SK-N-SH (cell line): Measurements from ENCODE around the gene GPR22. TPM values are rescaled to one million over a fixed set of nuclear protein-coding genes. Genes with fewer than 3 reads are reported as not detected.

Experiments used
- CTCF ChIA-PET: fragments of 300-600, 350-600 bp; formaldehyde crosslinking; extraction: SDS; loops from one replicate; lab custom pipeline; 2021; lab: Yijun Ruan, JAX
- POLR2A ChIA-PET: fragments of 350-600 bp; sonication (Branson Sonifier 250); formaldehyde crosslinking; extraction: SDS; loops from one replicate; lab custom pipeline; 2020; ENCODE audit warnings: antibody characterized with exemption, inconsistent platforms; lab: Yijun Ruan, JAX
- DNase-seq: peaks from one replicate; pipeline ENCODE4 v3.0.0; 2012
- H2AFZ ChIP-seq: fragments of 200-600 bp; sonication (generic); 2 replicates; pipeline ENCODE4 v1.8.1; 2016; ENCODE audit warnings: antibody characterized with exemption, mild to moderate bottlenecking, low read depth
- H3F3A ChIP-seq: fragments of 200-600 bp; sonication (generic); replicated peaks from 2 replicates; pipeline ENCODE3; 2016; ENCODE audit warnings: antibody characterized with exemption, mild to moderate bottlenecking; ENCODE audit not compliant: insufficient read depth
- H3K27ac ChIP-seq, 2 experiments: fragments of 200-500 bp in 1 of 2; fragments of 200-600 bp in 1 of 2; sonication (Bioruptor generic) in 1 of 2; sonication (generic), shearing (Covaris generic) in 1 of 2; 2 replicates each; pipeline versions ENCODE4 v1.5.1 to v1.6.1; 2014 to 2016; ENCODE audit warnings: low read depth in 2 of 2, inconsistent platforms in 1 of 2, low read length in 1 of 2, mild to moderate bottlenecking in 1 of 2, mixed read lengths in 1 of 2
- H3K27me3 ChIP-seq: fragments of 200-600 bp; sonication (generic), shearing (Covaris generic); 2 replicates; pipeline ENCODE4 v1.6.1; 2016; ENCODE audit warnings: mixed run types; ENCODE audit not compliant: insufficient read depth
- H3K36me3 ChIP-seq, 2 experiments: fragments of 200-500 bp in 1 of 2; fragments of 200-600 bp in 1 of 2; sonication (Bioruptor generic) in 1 of 2; sonication (generic) in 1 of 2; replicated peaks in 1 of 2; 2 replicates each; pipeline versions ENCODE3 to v1.5.1; 2014 to 2016; ENCODE audit warnings: low read length in 1 of 2, mild to moderate bottlenecking in 1 of 2; ENCODE audit not compliant: insufficient read depth in 2 of 2, control insufficient read depth in 1 of 2
- H3K4me1 ChIP-seq, 2 experiments: fragments of 200-500 bp in 1 of 2; fragments of 200-600 bp in 1 of 2; sonication (Bioruptor generic) in 1 of 2; sonication (generic), shearing (Covaris generic) in 1 of 2; 2 replicates each; pipeline versions ENCODE4 v1.5.1 to v1.6.1; 2014 to 2016; ENCODE audit warnings: low read depth in 1 of 2, low read length in 1 of 2, mixed run types in 1 of 2; ENCODE audit not compliant: insufficient read depth in 2 of 2, control insufficient read depth in 1 of 2
- H3K4me2 ChIP-seq: fragments of 200-600 bp; sonication (generic), shearing (Covaris generic); 2 replicates; pipeline ENCODE4 v1.6.1; 2017; ENCODE audit warnings: mixed run types
- H3K4me3 ChIP-seq, 2 experiments: fragments of 200-500 bp in 1 of 2; fragments of 200-600 bp in 1 of 2; sonication (Bioruptor generic) in 1 of 2; sonication (generic), shearing (Covaris generic) in 1 of 2; 2 replicates each; pipeline versions ENCODE4 v1.5.1 to v1.8.1; 2014 to 2016; ENCODE audit warnings: low read depth in 2 of 2, inconsistent platforms in 1 of 2, low read length in 1 of 2, mild to moderate bottlenecking in 1 of 2, mixed read lengths in 1 of 2, moderate library complexity in 1 of 2
- H3K79me2 ChIP-seq: fragments of 200-600 bp; sonication (generic); 2 replicates; pipeline ENCODE4 v1.8.1; 2017; ENCODE audit warnings: mild to moderate bottlenecking; ENCODE audit not compliant: insufficient read depth
- H3K9ac ChIP-seq: fragments of 200-600 bp; sonication (generic); 2 replicates; pipeline ENCODE4 v1.6.1; 2017; ENCODE audit warnings: mixed run types
- H3K9me2 ChIP-seq: fragments of 200-600 bp; sonication (generic); 2 replicates; pipeline ENCODE4 v1.6.1; 2017; ENCODE audit warnings: mixed run types
- H3K9me3 ChIP-seq: fragments of 200-600 bp; sonication (generic); 2 replicates; pipeline ENCODE4 v1.6.1; 2017; ENCODE audit warnings: mixed run types, mild to moderate bottlenecking, moderate library complexity
- H4K20me1 ChIP-seq: fragments of 200-600 bp; sonication (generic); 2 replicates; pipeline ENCODE4 v1.6.1; 2017; ENCODE audit warnings: mild to moderate bottlenecking, mixed run types; ENCODE audit not compliant: insufficient read depth
- CHD2 ChIP-seq: fragments of 150-350 bp; IDR thresholded peaks from 2 replicates; pipeline ENCODE4 v1.6.1; 2018; ENCODE audit warnings: low read length; ENCODE audit not compliant: partially characterized antibody
- ELF1 ChIP-seq: IDR thresholded peaks from 2 replicates; pipeline ENCODE4 v1.4.0; 2012
- EZH2phosphoT487 ChIP-seq: fragments of 200-600 bp; sonication (generic); IDR thresholded peaks from 2 replicates; pipeline ENCODE4 v1.6.1; 2017; ENCODE audit warnings: low read depth, mixed run types, mild to moderate bottlenecking, antibody characterized with exemption, moderate library complexity, borderline replicate concordance
- FOSL2 ChIP-seq: IDR thresholded peaks from 2 replicates; pipeline ENCODE4 v1.4.0; 2012; ENCODE audit warnings: low read depth, mild to moderate bottlenecking, moderate library complexity, borderline replicate concordance
- FOXJ3 ChIP-seq: sonication (generic); formaldehyde crosslinking; IDR thresholded peaks from 2 replicates; pipeline ENCODE4 v1.5.1; 2020; ENCODE audit warnings: mild to moderate bottlenecking, missing genetic modification reagents
- FOXM1 ChIP-seq: IDR thresholded peaks from 2 replicates; pipeline ENCODE4 v1.4.0; 2012; ENCODE audit warnings: low read depth, mild to moderate bottlenecking
- GABPA ChIP-seq: IDR thresholded peaks from 2 replicates; pipeline ENCODE4 v1.4.0; 2012; ENCODE audit warnings: low read depth, mild to moderate bottlenecking
- GATA2 ChIP-seq: sonication (generic); formaldehyde crosslinking; IDR thresholded peaks from 2 replicates; pipeline ENCODE4 v1.5.0; 2020; ENCODE audit warnings: mild to moderate bottlenecking, missing genetic modification reagents
- JUND ChIP-seq: IDR thresholded peaks from 2 replicates; pipeline ENCODE4 v1.4.0; 2012
- MEF2A ChIP-seq: IDR thresholded peaks from 2 replicates; pipeline ENCODE4 v1.4.0; 2012; ENCODE audit warnings: low read depth, borderline replicate concordance
- MXI1 ChIP-seq: IDR thresholded peaks from 2 replicates; pipeline ENCODE4 v1.6.1; 2012; ENCODE audit warnings: mild to moderate bottlenecking, low read depth, low read length, improper control_type of control experiment
- NFIC ChIP-seq: IDR thresholded peaks from 2 replicates; pipeline ENCODE4 v1.4.0; 2012; ENCODE audit warnings: borderline replicate concordance
- RAD21 ChIP-seq: IDR thresholded peaks from 2 replicates; pipeline ENCODE4 v1.6.1; 2012; ENCODE audit warnings: mild to moderate bottlenecking, low read length
- RXRA ChIP-seq: IDR thresholded peaks from 2 replicates; pipeline ENCODE4 v1.4.0; 2012; ENCODE audit warnings: low read depth, mild to moderate bottlenecking, borderline replicate concordance
- WGBS: methylation state at CpG from one replicate; pipeline ENCODE4 v1.1.6; 2017; ENCODE audit warnings: low lambda C conversion rate; 5-methylcytosine and 5-hydroxymethylcytosine counted together
- polyA plus RNA-seq, 3 experiments: library from polyadenylated mRNA; depleted of rRNA; stranded (reverse); fragments of >200 nt; gene quantifications; 2 replicates each; pipeline ENCODE4 v1.2.3, GENCODE V29; 2012
- TF ChIP-seq, protein P1 (sequence below): fragments of 150-350 bp; IDR thresholded peaks from 2 replicates; pipeline ENCODE4 v1.6.1; 2016; ENCODE audit warnings: mild to moderate bottlenecking, low read depth, low read length
- TF ChIP-seq, protein P2 (sequence below): IDR thresholded peaks from 2 replicates; pipeline ENCODE4 v1.4.0; 2012; ENCODE audit warnings: low read depth, borderline replicate concordance
- TF ChIP-seq, protein P3 (sequence below): fragments of 150-350 bp; IDR thresholded peaks from 2 replicates; pipeline ENCODE4 v1.6.1; 2017; ENCODE audit warnings: antibody characterized with exemption, low read length, low read depth, borderline replicate concordance
- TF ChIP-seq, protein P4 (sequence below): IDR thresholded peaks from 2 replicates; pipeline ENCODE4 v1.4.0; 2012; ENCODE audit warnings: low read depth

The GPR22 gene
- polyA plus RNA-seq, 1 of the 3 experiments (the other 2 are of a cell fraction) = 0.03 TPM

DNA sequence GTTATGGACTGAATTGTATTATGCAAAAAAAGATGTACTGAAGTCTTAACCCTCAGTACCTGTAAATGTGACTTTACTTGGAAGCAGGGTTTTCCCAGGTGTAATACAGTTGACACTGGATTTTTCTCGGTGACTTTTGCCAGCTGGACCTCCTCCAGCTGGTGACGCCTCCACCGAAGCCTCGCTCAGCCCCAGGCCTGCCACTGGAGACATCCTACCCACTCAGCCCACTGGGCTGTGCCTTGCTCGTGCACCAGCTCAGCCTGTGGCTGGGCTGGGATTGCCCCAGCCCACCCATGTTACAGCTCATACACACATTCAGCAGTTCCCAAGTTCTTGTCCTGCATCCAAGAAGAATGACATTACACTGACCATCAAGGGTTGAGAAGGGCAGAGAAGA is 42.4 kb upstream of the GPR22 start (continued):
- TF ChIP-seq, protein P1, sequence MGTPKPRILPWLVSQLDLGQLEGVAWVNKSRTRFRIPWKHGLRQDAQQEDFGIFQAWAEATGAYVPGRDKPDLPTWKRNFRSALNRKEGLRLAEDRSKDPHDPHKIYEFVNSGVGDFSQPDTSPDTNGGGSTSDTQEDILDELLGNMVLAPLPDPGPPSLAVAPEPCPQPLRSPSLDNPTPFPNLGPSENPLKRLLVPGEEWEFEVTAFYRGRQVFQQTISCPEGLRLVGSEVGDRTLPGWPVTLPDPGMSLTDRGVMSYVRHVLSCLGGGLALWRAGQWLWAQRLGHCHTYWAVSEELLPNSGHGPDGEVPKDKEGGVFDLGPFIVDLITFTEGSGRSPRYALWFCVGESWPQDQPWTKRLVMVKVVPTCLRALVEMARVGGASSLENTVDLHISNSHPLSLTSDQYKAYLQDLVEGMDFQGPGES = no peak
- TF ChIP-seq NFIC = no peak
- no peak for TF ChIP-seq FOSL2
- TF ChIP-seq RXRA = no peak
- no peak for TF ChIP-seq CHD2
- no peak for TF ChIP-seq GABPA
- TF ChIP-seq JUND = no peak
- TF ChIP-seq, protein P2, sequence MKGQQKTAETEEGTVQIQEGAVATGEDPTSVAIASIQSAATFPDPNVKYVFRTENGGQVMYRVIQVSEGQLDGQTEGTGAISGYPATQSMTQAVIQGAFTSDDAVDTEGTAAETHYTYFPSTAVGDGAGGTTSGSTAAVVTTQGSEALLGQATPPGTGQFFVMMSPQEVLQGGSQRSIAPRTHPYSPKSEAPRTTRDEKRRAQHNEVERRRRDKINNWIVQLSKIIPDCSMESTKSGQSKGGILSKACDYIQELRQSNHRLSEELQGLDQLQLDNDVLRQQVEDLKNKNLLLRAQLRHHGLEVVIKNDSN = no peak
- TF ChIP-seq, all 33 proteins: peak for 0

DNA sequence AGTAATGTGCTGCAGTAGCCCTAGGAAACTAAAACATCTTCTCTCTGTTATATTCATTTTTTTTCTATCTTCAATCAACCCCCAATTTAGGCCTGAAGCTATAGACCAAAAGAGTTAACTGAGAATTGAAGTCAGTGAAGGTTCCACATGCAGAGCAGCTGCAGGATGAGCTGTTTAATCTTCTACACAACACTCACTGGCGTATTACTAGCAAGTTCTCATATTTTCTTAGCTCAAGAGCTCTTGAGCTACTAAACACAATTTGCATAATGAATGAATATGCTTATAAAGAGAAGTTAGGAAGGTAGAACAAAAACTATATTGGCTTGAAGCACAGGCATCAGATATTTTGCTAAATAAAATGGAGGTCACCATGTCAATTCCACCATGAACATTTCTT is 41.2 kb upstream of the GPR22 start:
- Histone ChIP-seq H3K9me2 (no peaks in the 10 kb centered on the region), H4K20me1 (no peaks in the 10 kb centered on the region), H3F3A (no peaks in the 10 kb centered on the region), H3K9me3 (no peaks in the 10 kb centered on the region), H3K27ac (no peak overlapping the region), H3K9ac (no peak overlapping the region), H3K4me2 (no peak overlapping the region), H3K4me1 (no peaks in the 10 kb centered on the region), H3K4me3 (no peak overlapping the region), H2AFZ (no peak overlapping the region), H3K27me3 (no peaks in the 10 kb centered on the region), H3K79me2 (0 out of 2 replicates have a peak, but pooled peaks cover 7% of the 10 kb centered on the region), H3K36me3 (peaks cover 0 to 10% of the 10 kb centered on the region in 2 experiments)
- no peak for DNase-seq
- ChIA-PET POLR2A (no interaction called here), CTCF (interaction anchor here (0.9 to 1.6 kb wide), 3 partner anchors 12 to 296 kb away, joined by 3 to 5 read pairs (median 4); no protein-coding TSS in a partner anchor)
- 96% methylated on average over 1 of the region's 1 CpG for WGBS
- TF ChIP-seq FOXJ3 = no peak
- TF ChIP-seq FOSL2 = no peak
- TF ChIP-seq ELF1 = no peak
- TF ChIP-seq RAD21 = no peak
- TF ChIP-seq EZH2phosphoT487 = no peak
- TF ChIP-seq, protein P3, sequence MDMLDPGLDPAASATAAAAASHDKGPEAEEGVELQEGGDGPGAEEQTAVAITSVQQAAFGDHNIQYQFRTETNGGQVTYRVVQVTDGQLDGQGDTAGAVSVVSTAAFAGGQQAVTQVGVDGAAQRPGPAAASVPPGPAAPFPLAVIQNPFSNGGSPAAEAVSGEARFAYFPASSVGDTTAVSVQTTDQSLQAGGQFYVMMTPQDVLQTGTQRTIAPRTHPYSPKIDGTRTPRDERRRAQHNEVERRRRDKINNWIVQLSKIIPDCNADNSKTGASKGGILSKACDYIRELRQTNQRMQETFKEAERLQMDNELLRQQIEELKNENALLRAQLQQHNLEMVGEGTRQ = no peak
- no peak for TF ChIP-seq GATA2 (CRISPR knock-in tag)
- no peak for TF ChIP-seq MEF2A
- TF ChIP-seq FOXM1 = no peak
- TF ChIP-seq, protein P1 = no peak
- TF ChIP-seq, protein P4, sequence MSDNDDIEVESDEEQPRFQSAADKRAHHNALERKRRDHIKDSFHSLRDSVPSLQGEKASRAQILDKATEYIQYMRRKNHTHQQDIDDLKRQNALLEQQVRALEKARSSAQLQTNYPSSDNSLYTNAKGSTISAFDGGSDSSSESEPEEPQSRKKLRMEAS = no peak
- no peak for TF ChIP-seq MXI1
- no peak for TF ChIP-seq GABPA
